Measurements from ENCODE around the gene SLC22A16.

The SLC22A16 gene

DNA sequence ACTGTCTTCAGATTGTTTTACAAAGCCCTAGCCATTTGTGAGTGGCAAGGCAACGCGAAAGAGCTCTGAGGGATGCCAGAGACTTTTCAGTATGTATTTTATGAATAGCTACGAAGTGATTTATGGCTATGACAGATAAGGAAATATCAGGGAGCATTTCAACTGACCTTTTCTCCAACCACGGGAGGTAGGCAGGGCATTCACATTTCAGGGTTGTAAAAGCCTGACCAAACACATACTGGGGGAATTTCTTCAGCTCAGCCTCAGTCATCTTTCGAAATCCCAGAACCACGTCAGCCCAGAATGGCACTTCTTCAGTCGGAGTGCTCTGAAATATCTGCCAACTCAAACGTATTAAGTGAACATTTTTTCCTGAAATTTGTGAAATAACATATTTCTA is 71.8 kb downstream of the SLC22A16 start:
- DNase-seq (ENCODE audit: low spot score) = no peak

DNA sequence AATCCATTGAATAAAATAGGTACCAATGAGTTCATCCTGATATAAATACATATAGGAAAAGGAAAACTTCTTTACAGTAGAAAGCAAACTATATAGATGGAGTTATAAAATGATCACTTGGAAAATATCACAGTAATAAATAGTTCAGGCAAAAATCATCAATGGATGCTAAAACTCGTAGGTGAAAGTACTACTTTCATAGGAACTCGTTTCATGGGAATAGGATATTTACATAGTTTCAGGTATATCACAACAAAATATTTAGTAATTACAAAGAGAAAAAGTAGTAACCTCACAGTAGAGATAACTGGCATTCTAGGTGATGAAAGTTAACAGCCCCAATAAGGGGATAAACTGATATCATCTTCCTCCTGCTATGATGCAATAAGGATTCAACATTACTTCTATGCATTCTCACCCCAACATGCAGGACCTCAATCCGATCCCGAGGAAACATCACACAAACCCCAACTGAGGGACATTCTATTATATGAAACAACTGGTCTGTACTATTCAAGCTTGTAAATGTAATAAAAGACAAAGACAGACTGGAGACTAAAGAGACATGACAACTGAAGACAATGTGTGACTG is 74.7 kb downstream of the SLC22A16 start:
- DNase-seq (ENCODE audit: low spot score) = no peak

DNA sequence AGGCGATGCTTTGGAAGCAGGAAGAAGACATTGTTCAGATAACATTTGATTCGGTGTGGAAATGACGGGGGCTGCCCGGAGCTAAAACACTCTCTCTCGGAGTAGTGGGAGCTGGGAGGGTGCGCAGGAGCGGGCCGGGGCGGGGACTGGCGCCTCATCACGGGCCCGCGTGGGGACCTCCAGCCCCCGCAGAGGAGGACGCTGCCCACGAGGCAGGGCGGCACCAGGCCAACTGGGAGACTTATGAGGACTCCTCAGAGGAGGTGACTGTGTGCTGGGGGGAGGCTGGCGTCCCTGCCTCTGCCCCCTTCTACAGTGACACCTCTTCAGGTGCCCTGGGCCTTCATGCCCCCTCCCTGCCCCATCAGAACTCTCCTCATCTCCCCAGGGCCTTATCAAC is 76.2 kb downstream of the SLC22A16 start:
- DNase-seq (ENCODE audit: low spot score) = no peak

DNA sequence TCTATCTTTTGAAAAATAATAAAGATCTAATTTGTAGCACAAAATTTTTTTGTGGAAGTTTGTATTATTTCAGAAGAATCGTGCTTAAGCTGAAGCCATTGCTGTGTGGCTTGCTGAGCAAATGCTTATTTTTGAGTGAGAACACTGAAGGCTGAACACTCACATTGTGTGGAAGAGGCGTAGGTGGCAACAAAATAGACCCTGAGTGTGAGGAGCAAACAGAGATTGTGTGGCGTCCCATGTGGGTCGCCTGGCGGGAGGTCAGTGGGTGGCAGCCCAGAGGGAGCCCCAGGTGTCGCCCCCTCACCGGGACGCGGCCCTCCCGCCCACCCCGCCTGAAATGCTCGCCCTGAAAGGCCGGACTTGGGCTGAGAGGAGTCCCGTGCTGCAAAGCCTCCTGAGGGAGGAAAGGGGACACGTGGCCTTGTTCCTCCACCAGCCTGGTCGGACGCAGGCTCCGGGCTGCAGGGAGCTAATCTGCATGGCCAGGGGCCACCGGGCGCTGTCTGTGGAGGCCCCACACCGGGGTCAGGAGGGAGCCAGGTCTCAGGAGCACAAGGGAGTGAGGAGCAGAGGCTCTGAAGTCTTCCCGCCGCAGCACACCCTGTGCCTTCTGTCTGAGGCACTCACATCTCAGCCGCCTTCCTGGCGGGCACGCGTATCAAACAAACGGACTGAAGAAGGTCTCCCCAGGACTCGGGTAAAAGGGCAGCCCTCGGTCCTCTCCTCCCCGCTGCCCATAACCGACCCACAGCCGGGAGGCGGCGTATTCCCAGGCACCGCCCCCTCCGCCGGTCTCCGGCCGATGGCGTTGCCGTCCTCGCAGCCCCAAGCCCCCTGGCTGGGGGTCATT is 77.0 kb downstream of the SLC22A16 start:
- no peak for DNase-seq (ENCODE audit: low spot score)

DNA sequence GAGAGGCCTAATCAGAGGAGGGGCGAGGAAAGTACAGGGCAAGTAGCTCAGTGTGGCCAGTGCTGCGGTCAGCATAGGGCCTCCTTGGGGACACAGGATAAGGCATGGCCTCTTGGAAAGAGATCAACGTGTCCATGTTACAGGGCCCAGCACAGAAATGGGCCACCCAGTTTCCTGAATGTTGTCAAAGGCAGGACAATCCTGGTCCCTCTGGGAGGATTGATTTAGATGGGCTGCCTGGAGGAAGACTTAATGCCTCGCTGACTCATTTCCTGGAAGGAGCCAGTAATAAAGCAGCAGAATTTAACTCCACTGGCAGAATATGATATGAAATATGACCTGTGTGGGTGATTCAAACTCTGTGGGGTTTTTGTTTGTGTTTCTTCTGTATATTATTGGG is 77.6 kb downstream of the SLC22A16 start:
- DNase-seq (ENCODE audit: low spot score) = no peak

DNA sequence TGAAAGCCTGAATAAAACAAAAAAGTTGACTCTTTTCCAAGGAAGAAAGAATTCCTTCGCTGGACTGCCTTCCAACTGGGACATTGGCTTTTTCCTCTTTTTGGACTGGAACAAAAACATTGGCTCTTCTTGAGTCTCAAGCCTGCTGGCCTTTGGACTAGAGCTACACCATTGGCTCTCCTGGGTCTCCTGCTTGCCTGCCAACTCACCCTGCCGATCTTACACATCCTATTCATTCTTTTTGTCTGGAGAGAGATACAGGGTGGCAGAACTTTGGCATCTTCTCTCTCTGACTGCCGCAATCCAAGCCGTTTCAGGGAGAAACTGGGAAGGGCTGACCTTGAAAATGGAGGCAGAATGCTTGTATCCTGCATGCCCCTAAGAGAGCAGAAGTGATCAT is 81.2 kb downstream of the SLC22A16 start:
- DNase-seq (ENCODE audit: low spot score) = no peak

DNA sequence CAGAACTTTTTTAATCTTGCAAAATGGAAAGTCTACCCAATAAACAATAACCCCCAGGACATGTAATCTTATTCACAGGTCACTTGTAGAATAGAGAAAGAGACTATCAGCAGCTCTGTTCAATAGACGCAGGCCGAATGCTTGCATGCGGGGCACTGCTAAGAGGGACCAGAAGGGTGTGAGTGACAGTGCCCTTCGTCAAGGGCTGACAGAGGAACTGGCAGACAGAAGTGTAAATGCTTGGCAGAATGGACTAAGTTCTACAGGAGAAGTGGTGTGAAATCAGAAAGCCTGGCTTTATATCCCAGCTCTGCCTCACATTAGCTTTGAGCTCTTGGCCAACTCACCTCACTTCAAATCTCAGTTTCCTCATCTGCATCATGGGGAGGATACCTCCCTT is 82.0 kb downstream of the SLC22A16 start:
- no peak for DNase-seq (ENCODE audit: low spot score)

DNA sequence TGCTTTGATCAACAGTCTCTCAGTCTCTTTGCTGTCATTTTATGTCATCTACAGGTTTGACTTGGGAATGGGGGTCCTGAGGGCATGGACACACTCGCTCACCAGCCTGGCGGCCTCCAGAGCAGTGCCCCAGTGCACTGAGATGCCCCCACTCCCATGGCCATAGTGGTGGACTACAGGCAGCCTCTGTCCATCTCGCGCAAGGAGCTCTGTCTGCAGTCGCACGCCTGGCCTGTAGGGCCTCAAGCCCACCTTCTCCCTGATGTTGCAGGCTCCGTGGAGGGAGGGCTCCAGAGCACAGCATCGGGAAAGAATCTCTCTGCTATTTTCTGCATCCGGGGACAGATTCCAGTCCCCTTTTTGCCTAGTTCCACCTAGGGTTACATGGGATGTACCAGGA is 83.7 kb downstream of the SLC22A16 start:
- peak; percentile 45 for DNase-seq (ENCODE audit: low spot score)

DNA sequence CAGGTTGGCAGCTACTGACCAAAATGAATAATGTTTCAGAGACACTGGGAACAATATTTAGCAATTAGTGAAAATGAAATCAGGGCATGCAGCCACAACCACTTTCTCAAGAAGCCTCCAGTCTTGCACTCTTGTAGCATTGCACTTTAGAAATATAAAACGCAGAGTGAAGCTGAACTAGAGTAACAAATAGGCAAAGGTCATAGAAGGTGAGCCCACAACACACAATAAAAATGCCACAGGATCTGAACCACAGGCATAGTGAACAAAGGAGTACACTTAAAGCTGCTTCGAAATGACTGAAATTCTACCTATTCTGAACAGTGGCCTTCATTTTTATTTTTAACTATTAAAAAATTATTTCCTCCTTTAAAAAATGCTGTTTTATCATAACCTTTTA is 86.0 kb downstream of the SLC22A16 start:
- DNase-seq (ENCODE audit: low spot score) = no peak

DNA sequence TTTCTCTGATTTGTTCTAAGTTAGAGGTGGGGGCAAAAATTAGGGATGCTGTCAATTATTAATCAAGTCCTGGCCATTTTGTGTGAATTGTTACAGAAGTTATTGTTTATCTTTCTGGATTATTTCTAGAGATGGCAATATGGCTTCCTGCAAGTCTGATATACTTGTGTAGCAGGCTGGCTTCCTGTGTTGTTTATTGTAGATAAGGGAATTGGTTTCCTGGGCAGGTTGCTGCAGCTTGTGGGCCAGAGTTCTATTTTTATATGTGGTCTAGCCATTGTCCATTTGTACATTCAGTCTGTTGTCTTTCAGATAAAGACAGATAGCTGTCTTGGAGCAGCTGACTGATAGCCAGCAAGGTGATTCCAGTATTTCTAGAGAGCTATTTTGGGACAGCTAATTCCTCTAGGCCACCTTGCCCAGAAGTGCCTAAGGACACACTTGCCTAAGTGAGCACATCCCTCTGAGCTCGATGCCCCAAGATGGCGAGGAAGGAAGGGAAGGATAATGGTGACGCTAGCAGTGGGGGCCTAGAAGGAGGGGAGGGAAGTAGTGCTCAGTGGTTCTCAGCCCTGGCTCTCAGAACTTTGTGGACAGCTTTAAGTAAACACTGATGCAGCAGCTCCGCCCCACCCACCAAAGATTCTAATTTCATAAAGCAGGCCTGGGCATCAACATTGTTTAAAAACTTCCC is 86.6 kb downstream of the SLC22A16 start:
- DNase-seq (ENCODE audit: low spot score) = no peak

DNA sequence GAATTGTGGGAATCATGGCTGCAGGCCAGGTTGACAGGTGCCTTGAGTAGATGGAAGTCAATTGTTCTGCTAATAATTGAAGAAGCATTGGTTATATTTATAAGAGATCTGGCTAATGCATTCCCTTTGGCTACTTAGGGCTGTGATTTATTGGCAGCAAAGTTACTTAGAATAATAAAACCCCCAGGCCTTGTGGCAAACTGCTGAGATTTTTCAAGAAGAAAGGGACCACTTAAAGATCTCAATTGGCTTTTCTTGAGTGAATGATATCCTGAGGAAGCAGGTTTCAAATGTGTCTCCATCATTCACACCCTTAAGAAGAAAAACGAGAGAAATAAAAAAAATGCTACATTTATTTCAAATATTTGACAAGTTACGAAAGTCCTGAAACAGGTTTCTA is 88.4 kb downstream of the SLC22A16 start:
- DNase-seq (ENCODE audit: low spot score) = no peak

DNA sequence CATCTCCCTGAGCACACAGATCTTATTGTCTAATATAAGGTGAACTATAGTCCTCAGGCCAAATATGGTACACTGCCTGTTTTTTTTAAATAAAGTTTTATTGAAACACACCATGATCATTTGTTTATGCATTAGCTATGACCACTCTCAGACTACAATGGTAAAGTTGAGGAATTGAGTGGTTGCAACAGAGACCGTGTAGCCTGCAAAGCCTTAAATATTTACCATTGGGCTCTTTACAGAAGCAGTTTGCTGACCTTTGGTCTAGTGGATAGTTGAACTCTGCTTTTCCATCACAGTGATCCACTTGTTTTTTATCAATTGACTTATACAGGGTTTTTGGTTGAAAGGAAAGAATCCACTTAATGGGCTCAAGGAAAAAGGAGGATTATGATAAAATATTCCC is 91.0 kb downstream of the SLC22A16 start:
- no peak for DNase-seq (ENCODE audit: low spot score)

DNA sequence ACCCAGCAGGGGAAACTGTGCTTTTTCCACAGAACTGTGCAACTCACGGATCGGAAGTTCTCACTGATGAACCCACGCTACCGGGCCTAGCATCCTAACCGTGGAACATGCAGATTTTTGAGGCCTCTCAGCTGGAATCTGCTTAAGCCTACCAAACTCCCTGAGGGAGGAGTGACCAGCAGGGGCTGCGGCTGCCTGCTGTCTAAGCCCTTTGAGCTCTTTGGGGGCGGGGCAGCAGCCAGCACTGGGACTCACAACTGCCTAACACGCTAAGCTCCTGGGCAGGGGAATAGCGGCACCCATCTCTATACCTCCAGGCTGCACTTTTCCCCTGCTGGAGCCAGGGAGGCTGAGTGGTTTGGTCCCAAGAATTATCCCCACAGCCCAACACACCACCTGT is 97.9 kb downstream of the SLC22A16 start:
- no peak for DNase-seq (ENCODE audit: low spot score)
